GM18498 (cell line): ENCODE data around the gene LRP5.

Experiments
- ATAC-seq: cut with Tn5 transposase; IDR thresholded peaks from one replicate; pipeline ENCODE4 v1.9.1; 2021; ENCODE audit warnings: mild to moderate bottlenecking, moderate library complexity; ENCODE audit not compliant: unreplicated experiment

Gene LRP5

DNA sequence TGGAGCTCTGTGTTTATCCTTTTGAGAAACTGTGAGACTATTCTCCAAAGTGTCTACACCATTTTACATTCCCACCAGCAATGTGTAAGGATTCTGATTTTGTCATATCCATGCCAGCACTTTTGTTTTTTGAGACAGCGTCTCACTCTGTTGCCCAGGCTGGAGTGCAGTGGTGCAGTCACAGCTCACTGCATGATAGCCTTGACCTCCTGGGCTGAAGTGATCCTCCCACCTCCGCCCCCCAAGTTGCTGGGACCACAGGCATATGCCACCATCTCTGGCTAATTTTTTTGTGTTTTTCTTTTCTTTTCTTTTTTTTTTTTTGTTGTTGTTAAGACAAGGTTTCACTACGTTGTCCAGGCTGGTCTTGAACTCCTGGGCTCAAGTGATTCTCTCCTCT is 183.5 kb downstream of the LRP5 start:
- ATAC-seq, result no peak

DNA sequence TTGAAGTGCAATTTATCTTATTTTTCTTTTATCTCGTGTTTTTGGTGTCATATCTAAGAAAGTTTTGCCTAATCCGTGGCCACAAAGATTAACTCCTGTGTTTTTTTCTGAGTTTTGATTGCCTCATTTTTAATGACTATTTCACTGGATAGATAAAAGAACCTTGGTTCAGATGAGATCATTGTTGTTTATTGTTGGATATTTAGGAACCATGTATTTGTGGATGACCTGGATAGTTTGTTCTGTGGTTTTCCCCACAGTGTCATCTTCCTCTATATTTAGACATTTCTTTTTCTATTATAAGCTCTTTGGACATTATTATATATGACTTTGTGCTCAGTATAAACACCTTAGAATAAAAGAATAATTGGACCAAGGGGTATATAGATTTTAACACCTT is 185.4 kb downstream of the LRP5 start:
- no peak for ATAC-seq

DNA sequence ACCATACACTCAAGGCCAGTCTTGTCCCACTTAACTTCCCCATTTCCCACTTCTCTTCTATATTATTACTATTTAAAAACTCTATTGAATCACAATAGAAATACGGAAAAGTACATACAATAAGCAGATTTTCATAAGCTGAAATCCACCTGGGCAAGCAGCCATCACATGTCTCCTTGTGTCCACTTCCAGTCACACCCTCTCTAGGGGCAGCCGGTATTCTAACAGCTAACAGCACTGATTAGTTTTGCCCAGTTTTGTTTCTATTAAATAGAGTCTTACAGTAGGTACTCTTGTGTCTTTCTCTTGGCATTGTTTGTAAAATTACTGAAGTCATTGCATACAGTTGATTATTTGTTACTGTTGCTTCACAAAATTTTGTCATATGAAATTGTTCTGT is 185.9 kb downstream of the LRP5 start:
- ATAC-seq, result no peak
